ENCODE results near the gene CD72.

GRCh38 chr9:35639631-35640030 lies 21.4 kb upstream of the CD72 start:
- TF ChIP-seq CTCF (IDR thresholded peaks at IDR 0.05) (no peak), POLR2A (IDR thresholded peaks at IDR 0.05) (no peak), POLR2AphosphoS5 (IDR thresholded peaks at IDR 0.05) (no peak)

All from upper lobe of left lung (tissue), 4 donors.